Measurements from ENCODE around the gene HIPK4.

Gene HIPK4

DNA sequence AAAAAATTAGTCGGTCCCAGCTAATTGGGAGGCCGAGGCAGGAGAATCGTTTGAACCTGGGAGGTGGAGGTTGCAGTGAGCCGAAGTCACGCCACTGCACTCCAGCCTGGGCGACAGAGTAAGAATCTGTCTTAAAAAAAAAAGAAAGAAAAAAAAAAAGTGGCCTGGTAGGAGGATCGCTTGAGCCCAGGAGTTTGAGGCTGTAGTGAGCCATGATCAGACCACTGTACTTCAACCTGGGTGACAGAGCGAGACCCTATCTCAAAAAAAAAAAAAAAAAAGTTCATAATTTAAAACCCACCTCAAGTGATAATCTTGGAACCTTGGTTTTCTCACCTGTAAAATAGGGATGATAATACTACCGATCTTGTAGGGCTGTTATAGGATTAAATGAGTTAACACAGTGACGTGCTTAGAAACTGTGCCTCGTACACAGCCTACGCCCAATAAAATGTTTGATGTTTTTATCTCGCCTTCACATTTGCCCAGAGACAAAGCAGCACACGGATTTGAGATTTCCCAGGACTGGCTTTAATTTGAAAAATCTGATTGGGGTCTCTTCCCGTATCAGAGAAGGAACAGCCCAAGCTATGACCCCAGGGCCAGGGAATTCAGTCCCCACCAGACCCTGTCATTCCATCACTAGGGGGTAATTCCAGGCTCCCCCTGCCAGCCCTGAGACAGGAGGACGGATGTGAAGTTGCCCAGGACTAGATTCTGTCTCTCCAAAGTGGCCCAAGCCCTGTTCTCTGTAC is 32.2 kb upstream of the HIPK4 start:
- no peak overlapping the region for H3K4me3 ChIP-seq (ENCODE audit: low read length)
- TF ChIP-seq ZNF274 (IDR thresholded peaks at IDR 0.05; ENCODE audit: low read depth, low read length) = no peak

GRCh38 chr19:40420766-40421765 is 31.1 kb upstream of the HIPK4 start:
- TF ChIP-seq ZNF274 (IDR thresholded peaks at IDR 0.05; ENCODE audit: low read depth, low read length) = no peak
- H3K4me3 ChIP-seq (ENCODE audit: low read length) = peak overlapping the region; percentile 62; the same call in 1 of the 2 replicates

- H3K4me3 ChIP-seq (ENCODE audit: low read length) = peak overlapping the region; percentile 62; the same call in 1 of the 2 replicates
- no peak for TF ChIP-seq ZNF274 (IDR thresholded peaks at IDR 0.05; ENCODE audit: low read depth, low read length)
Measured at GRCh38 chr19:40420451-40420765, 30.4 kb upstream of the HIPK4 start.

DNA sequence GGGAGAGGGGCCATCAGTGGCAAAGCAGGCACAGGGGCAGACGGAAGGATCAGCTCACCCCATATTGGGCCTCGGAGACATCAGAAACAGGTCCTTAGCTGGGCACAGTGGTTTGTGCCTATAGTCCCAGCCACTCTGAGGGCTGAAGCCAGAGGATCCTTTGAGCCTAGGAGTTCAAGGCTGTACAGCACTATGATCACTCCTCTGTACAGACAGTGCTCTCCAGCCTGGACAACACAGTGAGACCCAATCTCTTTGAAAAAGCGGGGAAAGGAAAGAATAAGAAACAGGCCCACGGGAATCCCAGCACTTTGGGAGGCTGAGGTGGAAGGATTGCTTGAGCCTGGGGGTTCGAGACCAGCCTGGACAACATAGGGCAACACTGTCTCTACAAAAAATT is 29.8 kb upstream of the HIPK4 start:
- no peak for TF ChIP-seq ZNF274 (IDR thresholded peaks at IDR 0.05; ENCODE audit: low read depth, low read length)
- H3K4me3 ChIP-seq (ENCODE audit: low read length) = no peak overlapping the region

DNA sequence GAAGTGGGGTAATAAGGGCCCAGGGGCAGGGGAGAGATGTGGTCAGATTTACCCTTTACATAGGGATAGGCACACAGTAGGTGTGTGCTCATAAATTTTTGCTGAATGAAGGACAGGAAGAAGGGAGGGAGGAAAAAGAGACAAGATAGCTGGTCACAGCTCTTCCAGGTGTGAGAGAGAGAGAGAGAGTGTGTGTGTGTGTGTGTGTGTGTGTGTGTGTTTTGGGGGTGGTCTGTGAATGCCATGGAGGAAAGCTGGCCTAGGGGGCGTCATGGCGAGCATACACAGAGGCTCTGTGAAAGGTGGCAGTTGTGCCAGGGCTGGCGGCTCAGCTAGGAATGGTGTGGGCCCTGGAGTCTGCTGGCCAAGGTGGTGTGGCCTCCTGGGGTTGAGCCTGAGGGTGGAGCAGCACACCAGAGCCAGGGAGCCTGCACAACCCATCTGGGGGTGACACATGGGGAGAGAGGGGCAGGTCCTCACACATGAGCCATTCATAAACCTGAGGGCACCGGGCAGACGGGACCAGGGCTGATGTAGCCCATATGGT is 29.2 kb upstream of the HIPK4 start:
- no peak for TF ChIP-seq ZNF274 (IDR thresholded peaks at IDR 0.05; ENCODE audit: low read depth, low read length)
- no peak overlapping the region for H3K4me3 ChIP-seq (ENCODE audit: low read length)

DNA sequence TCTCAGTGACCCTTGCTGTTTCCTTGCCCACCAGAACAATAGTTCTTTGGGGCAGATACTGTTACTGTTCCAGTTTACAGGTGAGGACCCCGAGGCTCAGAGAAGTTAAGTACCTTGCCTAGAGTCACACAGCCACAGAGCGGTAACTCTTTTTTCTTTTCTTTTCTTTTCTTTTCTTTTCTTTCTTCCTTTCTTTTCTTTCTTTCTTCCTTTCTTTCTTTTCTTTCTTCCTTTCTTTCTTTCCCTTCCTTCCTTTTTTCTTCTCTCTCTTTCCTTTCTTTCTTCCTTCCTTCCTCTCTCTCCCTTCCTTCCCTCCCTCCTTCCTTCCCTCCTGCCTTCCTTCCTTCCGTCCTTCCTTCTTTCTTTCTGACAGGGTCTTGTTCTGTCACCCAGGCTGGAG is 28.1 kb upstream of the HIPK4 start:
- no peak overlapping the region for H3K4me3 ChIP-seq (ENCODE audit: low read length)
- TF ChIP-seq ZNF274 (IDR thresholded peaks at IDR 0.05; ENCODE audit: low read depth, low read length) = no peak

DNA sequence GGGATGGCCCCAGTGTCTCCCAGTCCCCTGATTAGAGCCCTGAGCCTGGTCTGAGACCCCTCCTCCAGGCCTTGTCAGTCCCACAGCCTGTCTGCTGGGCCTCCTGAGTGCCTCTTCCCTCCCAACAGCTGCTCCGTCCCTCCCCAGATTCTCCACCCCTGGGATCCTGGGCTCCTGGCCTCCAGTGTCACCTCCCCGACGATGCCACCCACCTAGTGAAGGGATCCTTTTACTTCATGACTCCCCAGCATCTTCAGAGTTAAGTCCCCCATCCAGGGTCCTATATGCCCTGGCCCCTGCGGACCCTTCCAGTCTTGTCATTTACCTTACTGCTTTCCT is 27.6 kb upstream of the HIPK4 start:
- no peak for TF ChIP-seq ZNF274 (IDR thresholded peaks at IDR 0.05; ENCODE audit: low read depth, low read length)
- no peak overlapping the region for H3K4me3 ChIP-seq (ENCODE audit: low read length)

DNA sequence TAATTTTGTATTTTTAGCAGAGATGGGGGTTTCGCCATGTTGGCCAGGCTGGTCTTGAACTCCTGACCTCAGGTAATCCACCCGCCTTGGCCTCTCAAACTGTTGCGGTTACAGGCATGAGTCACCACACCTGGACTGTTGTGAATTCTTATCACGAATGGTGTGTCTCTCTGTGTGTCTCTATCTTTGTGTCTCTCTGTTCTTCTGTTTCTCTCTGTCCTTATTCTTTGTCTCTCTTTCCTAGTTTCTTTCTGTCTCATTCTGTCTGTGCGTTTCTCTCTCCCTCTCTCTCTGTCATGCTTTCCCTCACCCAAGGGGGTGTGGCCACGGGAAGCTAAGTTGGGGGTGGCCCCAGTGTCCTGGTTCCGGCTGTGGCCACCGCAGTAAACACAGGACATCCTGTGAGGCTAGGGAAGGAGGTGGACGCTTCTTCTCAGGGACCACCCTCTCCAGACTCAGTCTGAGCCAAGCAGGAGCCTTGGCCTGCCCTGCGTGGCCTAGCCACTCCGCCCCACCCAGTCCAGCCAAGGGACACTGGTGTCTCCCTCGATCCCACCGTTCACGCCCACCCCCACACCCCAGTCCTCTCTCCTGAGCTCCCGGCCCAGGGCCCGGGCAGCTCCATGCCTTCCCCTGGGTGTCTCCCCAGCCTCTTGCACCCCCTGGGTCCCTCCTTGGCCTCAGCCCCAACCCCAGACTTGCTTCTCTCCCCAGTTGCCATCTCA is 27.1 kb upstream of the HIPK4 start:
- no peak for TF ChIP-seq ZNF274 (IDR thresholded peaks at IDR 0.05; ENCODE audit: low read depth, low read length)
- H3K4me3 ChIP-seq (ENCODE audit: low read length) = no peak overlapping the region

DNA sequence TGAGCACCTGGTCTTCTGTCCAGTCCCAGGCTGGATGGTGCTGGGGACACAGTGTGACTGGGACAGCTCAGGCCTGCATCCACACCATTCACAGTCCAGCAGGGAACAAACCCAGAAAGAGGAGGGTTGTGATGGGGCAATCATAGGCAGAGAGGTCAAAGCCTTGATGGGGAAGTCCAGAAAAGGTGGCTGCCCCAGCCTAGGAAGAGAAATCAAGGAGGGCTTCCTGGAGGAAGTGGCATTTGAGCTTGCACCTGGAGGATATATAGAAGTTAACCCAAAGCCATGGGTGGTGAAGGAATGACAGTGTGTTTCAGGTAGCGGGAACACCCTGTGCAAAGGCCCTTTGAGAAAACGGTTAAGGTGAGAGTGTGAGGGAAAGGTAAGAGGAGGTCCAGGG is 25.8 kb upstream of the HIPK4 start:
- no peak overlapping the region for H3K4me3 ChIP-seq (ENCODE audit: low read length)
- no peak for TF ChIP-seq ZNF274 (IDR thresholded peaks at IDR 0.05; ENCODE audit: low read depth, low read length)

DNA sequence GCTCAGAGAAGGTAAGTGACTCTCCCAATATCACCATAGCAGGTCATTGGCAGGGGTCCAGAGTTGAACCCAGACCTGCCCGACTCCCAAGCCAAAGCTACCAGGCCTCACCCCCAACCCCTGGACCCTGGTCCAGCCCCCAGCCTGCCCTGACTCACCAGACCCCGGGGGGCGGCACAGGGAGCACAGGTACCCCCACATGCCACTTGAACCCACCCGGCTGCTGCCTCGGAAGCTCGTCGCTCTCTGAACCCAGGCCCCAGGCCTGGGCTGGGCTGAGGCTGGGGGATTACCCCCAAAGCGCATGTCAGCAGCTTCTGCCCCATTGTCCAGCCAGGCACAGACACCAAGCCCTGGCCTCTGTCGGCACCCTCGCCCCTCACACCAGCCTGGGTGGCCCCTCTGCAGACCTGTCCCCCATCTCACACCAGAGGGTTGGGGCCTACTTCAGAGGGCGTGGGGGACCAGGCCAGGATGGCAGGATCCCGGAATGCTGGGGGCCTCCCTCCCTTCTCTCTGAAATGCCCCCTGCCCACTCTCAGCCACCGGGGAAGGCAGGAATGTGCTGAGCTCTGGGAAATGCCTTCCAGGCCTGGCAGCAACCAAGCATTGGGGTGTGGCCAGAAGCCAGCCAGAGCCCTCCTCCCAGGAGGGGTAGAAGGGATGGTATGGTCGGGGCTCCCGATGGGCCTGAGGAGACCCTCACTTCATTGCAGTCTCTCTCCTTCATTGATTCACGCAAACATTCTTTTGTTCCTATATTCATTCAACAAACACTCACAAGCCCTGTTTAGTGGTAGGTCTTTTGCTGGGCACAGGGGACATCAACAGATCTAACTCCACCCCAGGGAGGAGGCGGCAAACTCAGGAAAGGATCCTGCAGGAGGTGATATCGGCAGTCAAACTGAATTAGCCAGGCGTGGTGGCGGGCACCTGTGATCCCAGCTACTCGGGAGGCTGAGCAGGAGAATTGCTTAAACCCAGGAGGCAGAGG is 24.9 kb upstream of the HIPK4 start:
- H3K4me3 ChIP-seq (ENCODE audit: low read length) = no peak overlapping the region
- TF ChIP-seq ZNF274 (IDR thresholded peaks at IDR 0.05; ENCODE audit: low read depth, low read length) = no peak

GRCh38 chr19:40413291-40413845 is 23.4 kb upstream of the HIPK4 start, which contains the start of gene PRX:
Gene PRX, minus strand, starts transcription at chr19:40413378. Its CDS starts 5,446 bp downstream, at chr19:40407932.
- no peak for TF ChIP-seq ZNF274 (IDR thresholded peaks at IDR 0.05; ENCODE audit: low read depth, low read length)
- H3K4me3 ChIP-seq (ENCODE audit: low read length) = no peak within 1 kb of the TSS

GRCh38 chr19:40412866-40413265 is 22.9 kb upstream of the HIPK4 start:
- no peak overlapping the region for H3K4me3 ChIP-seq (ENCODE audit: low read length)

More at GRCh38 chr19:40412866-40413265, 22.9 kb upstream of the HIPK4 start:
- no peak for TF ChIP-seq ZNF274 (IDR thresholded peaks at IDR 0.05; ENCODE audit: low read depth, low read length)

Measured in GM08714 (cell line).